GM19397 (cell line): ENCODE results near the gene CCR3.
A peak's percentile ranks its signal among the peaks of the same experiment; 100 is the strongest.

Source experiments
- ATAC-seq: cut with Tn5 transposase; IDR thresholded peaks from one replicate; pipeline ENCODE4 v1.9.1; 2021; ENCODE audit warnings: mild to moderate bottlenecking, moderate library complexity; ENCODE audit not compliant: unreplicated experiment

Gene CCR3

DNA sequence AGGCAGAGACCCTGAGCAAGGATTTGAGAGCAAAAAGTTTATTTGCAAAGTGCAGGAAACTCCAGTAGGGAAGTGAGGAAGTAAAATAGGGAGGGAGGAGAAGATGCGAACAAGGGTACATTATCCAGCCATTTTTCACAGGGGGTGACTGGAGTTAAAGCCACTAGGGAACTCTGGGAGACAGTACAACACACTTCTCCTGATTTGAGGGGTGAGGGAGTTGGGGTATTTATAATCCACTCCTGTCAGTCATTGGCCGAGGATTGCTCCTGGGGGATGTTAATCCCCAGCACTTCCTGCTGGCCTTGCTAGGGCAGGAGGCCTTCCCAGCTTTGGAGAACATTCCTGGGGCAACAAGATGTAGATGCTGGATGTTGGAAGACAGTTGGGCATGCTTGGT lies 28.2 kb downstream of the CCR3 start:
- no peak for ATAC-seq

- ATAC-seq = no peak
These were observed 29.0 kb downstream of the CCR3 start for GRCh38 chr3:46271209-46271745.

DNA sequence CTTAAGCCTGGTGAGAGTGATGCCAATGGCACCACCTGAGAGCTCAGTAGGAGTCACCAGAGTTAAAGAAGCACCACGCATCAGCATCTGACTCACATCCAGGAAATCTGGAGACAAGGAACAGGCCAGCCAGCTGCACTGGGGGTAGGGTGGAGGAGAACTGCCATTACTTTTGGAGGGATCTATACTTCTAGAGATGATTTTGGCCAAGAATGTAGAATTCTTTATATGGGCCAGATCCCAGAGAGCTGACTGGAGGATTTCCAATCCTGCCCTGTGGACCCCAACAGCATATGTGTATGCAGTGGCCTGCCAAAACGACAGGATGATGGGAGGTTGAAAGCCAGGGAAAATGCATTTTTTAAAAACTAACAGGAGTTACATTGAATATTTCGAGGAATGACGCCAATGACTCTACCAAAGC lies 29.8 kb downstream of the CCR3 start:
- no peak for ATAC-seq

GRCh38 chr3:46276497-46277099 lies 34.3 kb downstream of the CCR3 start:
- ATAC-seq = peak; percentile 68

GRCh38 chr3:46277476-46277875 lies 35.2 kb downstream of the CCR3 start:
- no peak for ATAC-seq

DNA sequence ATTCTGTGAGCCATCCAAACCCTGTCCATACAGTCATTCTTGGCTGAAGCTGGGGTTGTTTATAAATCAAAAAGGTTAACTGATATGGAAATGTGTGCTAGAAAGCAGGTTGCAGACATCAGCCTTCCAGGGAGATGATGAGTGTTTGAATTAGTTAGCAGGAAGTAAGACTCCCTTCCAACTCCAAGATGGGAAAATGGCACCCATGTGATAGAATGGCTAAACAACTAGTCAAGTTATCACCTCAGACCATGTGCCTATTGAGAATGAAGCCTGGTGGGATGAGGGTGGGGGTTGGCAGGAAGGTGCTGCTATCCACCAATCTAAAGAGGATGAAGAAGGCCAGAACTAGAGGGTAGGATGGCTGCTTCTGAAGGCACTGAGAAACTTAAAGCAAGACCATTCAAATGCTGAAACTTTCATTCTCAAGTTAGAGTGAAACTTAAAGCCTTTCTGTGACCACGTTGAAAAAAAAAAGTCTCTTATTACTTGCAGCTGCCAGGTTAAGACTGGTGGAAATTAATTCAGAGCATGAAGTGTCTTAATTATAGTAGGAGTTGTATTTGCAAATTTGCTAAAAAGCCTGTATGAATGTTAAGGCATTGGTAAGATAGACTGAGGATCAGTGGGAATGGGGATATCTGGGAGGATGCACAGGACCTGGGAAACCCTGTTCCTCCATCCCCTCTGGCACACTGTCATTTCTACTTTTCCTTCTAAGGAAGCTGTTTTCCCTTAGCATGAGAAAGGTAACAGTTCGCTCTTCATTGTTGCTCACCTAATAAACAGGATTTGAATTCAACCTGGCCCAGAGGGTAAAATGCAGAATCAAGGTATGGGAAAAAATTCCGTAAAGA lies 36.8 kb downstream of the CCR3 start:
- no peak for ATAC-seq

- ATAC-seq = no peak
These were observed 38.0 kb downstream of the CCR3 start for GRCh38 chr3:46280105-46280797.

- ATAC-seq = no peak
These were observed 39.3 kb downstream of the CCR3 start for GRCh38 chr3:46281551-46281950.

DNA sequence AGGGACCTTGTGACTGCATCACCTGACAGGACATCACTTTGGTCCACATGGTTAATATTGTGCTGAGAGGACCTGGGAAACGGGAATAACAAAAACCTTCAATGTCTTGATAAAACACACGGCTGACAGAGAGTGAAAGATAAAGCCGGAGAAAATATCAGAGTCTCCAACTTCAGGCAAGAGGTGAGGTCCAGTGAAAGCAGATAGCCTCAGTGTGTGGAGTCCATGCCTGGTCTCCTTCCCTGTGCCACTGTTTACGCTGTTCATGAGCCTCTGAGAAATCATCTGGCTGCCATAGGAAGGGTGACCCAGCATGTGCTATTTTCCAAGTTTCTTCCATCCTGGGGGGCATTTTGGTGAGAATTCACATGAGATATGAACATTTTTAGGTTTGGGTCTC lies 39.8 kb downstream of the CCR3 start:
- no peak for ATAC-seq

GRCh38 chr3:46282696-46283095 lies 40.4 kb downstream of the CCR3 start:
- no peak for ATAC-seq

GRCh38 chr3:46283881-46284450 lies 41.7 kb downstream of the CCR3 start:
- no peak for ATAC-seq

GRCh38 chr3:46284981-46285683 lies 42.9 kb downstream of the CCR3 start:
- ATAC-seq = no peak

- no peak for ATAC-seq
These were observed 43.8 kb downstream of the CCR3 start for GRCh38 chr3:46285931-46286619.

DNA sequence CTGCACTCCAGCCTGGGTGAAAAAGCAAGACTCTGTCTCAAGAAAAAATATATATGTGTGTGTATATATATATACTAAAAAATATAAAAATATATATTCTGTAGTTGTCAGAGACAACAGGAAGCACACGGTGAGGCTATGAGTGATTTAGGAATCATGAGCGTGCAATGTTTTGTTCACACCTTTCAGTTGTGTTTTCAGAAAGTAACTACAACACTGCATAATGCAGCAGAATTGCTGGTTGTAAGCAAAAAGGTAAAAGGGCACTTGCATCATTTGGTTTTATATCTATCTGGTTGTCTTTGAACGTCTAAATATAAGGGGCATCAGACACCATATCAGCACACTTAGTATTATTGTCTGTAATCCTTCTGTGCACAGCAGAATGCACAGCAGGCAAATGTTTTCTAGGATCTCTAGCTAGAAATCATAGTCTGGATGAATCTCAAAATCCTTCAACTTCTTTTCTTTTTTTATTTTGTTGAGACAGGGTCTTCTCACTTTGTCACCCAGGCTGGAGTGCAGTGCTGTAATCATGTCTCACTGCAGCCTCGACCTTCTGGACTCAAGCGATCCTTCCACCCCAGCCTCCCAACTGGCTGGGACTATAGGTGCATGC lies 44.8 kb downstream of the CCR3 start:
- no peak for ATAC-seq

- no peak for ATAC-seq
These were observed 47.3 kb downstream of the CCR3 start for GRCh38 chr3:46289551-46289950.

DNA sequence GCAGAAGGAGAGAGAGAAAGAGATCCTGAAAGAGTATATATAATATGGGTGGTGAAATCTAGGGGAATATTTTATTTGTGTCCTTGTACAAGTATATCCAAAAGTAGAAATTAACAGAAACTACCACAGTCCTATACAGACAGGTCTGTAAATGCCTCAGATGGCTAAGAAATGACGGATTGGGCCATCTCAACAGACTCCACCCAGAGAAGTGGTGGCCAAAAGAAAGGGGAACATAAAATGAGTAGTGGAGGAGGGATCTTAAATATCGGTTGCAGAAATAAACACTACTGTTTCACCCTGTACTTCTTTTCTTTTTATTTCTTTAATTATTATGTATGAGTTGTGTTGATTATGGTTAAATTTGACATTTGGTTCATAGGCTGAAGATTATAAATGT lies 47.7 kb downstream of the CCR3 start:
- ATAC-seq = no peak

DNA sequence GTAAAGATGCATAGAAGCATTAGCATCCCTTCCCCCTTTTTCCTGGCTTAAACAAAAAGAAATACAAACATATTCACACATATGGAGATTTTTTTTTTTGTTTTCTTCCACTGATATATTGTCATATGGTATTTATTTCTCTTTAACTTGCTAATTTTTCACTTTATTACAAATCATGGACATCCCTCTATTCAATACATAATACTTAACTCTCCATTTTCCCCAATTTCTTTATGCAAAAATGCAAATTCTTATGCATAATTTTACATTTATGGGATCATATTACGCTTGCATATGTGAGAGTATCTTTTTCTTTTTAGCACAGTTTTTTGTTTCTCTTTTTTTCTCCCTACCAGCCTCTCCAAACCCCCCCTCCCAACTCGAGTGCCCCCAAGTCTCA lies 48.8 kb downstream of the CCR3 start:
- no peak for ATAC-seq

DNA sequence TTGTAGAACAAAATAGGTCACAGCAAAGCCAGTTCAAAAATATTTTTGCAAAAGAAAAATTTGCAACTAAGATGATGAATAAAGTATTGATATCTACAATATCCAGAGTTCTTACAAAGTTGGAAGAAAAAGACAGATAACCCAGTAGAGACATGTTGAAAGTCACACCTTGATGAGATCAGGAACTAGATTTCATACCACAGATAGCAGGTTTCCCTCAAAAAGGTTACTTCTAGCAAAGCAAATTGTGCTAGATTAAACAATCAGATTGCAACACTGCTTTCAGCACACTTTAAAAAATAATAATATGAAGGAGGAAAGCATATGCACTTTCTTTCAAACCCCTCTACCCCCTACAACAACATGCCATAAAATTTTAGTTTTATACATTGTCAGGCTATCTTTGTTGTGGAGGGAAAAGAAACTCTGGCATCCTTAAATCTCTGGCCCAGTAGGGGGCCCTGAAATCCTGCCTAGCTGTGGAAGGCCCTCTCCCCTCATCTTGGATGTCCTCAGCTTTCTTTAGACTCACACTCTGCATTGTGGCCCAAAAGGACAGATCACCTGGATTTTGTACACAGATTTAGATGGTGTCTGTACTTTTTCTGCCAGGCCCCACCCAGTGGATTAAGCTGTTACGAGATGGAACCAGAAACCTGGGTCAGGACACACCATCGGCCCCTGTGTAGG lies 50.9 kb downstream of the CCR3 start:
- no peak for ATAC-seq
